IMR-90 (cell line): Measurements from ENCODE around the gene TAPBP. TPM values are rescaled to one million over a fixed set of nuclear protein-coding genes. Genes with fewer than 3 reads are reported as not detected.

Experiments used
- ATAC-seq: fragments of 200-7000 bp; cut with Tn5 transposase; 2 replicates; pipeline ENCODE4 v1.9.1; 2020; ENCODE audit warnings: low read depth, mild to moderate bottlenecking, moderate library complexity
- BruUV-seq: library from RNA; stranded (reverse); fragments of 400-500 nt; replicated peaks from 2 replicates; lab custom pipeline; 2021; lab: Mats Ljungman, UMichigan
- CTCF ChIA-PET: fragments of 300-600 bp; formaldehyde crosslinking; extraction: SDS; loops from one replicate; lab custom pipeline; 2021; ENCODE audit warnings: antibody characterized with exemption; lab: Yijun Ruan, JAX
- POLR2A ChIA-PET: fragments of 300-600 bp; sonication (Branson Sonifier 250); formaldehyde crosslinking; loops from one replicate; lab custom pipeline; 2022; ENCODE audit warnings: antibody characterized with exemption; ENCODE audit not compliant: unreplicated experiment; lab: Charles Lee
- DNase-seq: peaks from one replicate; pipeline ENCODE4 v3.0.0; 2013
- H2AFZ ChIP-seq: replicated peaks from 2 replicates; pipeline ENCODE3; 2013; ENCODE audit warnings: low read length, mild to moderate bottlenecking; ENCODE audit not compliant: poor library complexity
- H2AK5ac ChIP-seq: 2 replicates; pipeline ENCODE4 v1.6.1; 2013; ENCODE audit warnings: low read depth, low read length, inconsistent platforms
- H2AK9ac ChIP-seq: replicated peaks from 2 replicates; pipeline ENCODE3; 2013; ENCODE audit warnings: mild to moderate bottlenecking, low read depth, low read length, moderate library complexity; ENCODE audit not compliant: poor library complexity
- H2BK120ac ChIP-seq: 2 replicates; pipeline ENCODE4 v1.6.1; 2013; ENCODE audit warnings: low read depth, low read length, inconsistent platforms
- H2BK15ac ChIP-seq: 3 replicates; pipeline ENCODE4 v1.6.1; 2013; ENCODE audit warnings: low read depth, low read length, inconsistent platforms
- H2BK20ac ChIP-seq: 2 replicates; pipeline ENCODE4 v1.6.1; 2013; ENCODE audit warnings: low read depth, mild to moderate bottlenecking, inconsistent platforms, low read length, moderate library complexity
- H2BK5ac ChIP-seq: 2 replicates; pipeline ENCODE4 v1.6.1; 2013; ENCODE audit warnings: mild to moderate bottlenecking, low read depth, low read length, inconsistent platforms; ENCODE audit not compliant: poor library complexity, severe bottlenecking
- H3K14ac ChIP-seq: replicated peaks from 2 replicates; pipeline ENCODE4 v1.6.1; 2013; ENCODE audit warnings: low read depth, low read length, inconsistent platforms
- H3K18ac ChIP-seq: 2 replicates; pipeline ENCODE4 v1.6.1; 2013; ENCODE audit warnings: low read depth, low read length, control low read depth
- H3K23ac ChIP-seq: 2 replicates; pipeline ENCODE4 v1.6.1; 2013; ENCODE audit warnings: low read depth, low read length, inconsistent platforms
- H3K27ac ChIP-seq: 2 replicates; pipeline ENCODE4 v1.5.1; 2013; ENCODE audit warnings: mild to moderate bottlenecking, control low read depth, low read length; ENCODE audit not compliant: insufficient read depth
- H3K27me3 ChIP-seq: 2 replicates; pipeline ENCODE4 v1.6.1; 2013; ENCODE audit warnings: low read length; ENCODE audit not compliant: control insufficient read depth, insufficient read depth
- H3K36me3 ChIP-seq: 2 replicates; pipeline ENCODE4 v1.6.1; 2013; ENCODE audit warnings: low read length, mixed read lengths; ENCODE audit not compliant: control insufficient read depth, insufficient read depth
- H3K4ac ChIP-seq: 2 replicates; pipeline ENCODE4 v1.6.1; 2013; ENCODE audit warnings: low read depth, low read length, inconsistent platforms
- H3K4me1 ChIP-seq: 2 replicates; pipeline ENCODE4 v1.6.1; 2013; ENCODE audit warnings: low read length, mixed read lengths; ENCODE audit not compliant: control insufficient read depth, insufficient read depth
- H3K4me2 ChIP-seq: 2 replicates; pipeline ENCODE4 v1.6.1; 2013; ENCODE audit warnings: low read depth, mild to moderate bottlenecking, control low read depth, low read length, moderate library complexity
- H3K4me3 ChIP-seq: 2 replicates; pipeline ENCODE4 v1.5.1; 2013; ENCODE audit warnings: low read depth, mild to moderate bottlenecking, control low read depth, low read length, moderate library complexity; ENCODE audit not compliant: insufficient read depth
- H3K56ac ChIP-seq: 2 replicates; pipeline ENCODE4 v1.6.1; 2013; ENCODE audit warnings: low read length, inconsistent platforms; ENCODE audit not compliant: insufficient read depth; ENCODE audit errors: extremely low read depth
- H3K79me1 ChIP-seq, 2 experiments: 2 replicates each; pipeline ENCODE4 v1.6.1; 2013; ENCODE audit warnings: low read length in 2 of 2, inconsistent platforms in 1 of 2, low read depth in 1 of 2
- H3K9ac ChIP-seq: 2 replicates; pipeline ENCODE4 v1.6.1; 2013; ENCODE audit warnings: low read depth, low read length, control low read depth
- H3K9me1 ChIP-seq: 2 replicates; pipeline ENCODE4 v1.6.1; 2013; ENCODE audit warnings: low read length, inconsistent platforms; ENCODE audit not compliant: insufficient read depth
- H3K9me3 ChIP-seq: 2 replicates; pipeline ENCODE4 v1.6.1; 2013; ENCODE audit warnings: low read length; ENCODE audit not compliant: control insufficient read depth, insufficient read depth
- H4K20me1 ChIP-seq: 2 replicates; pipeline ENCODE4 v1.6.1; 2013; ENCODE audit warnings: low read length, inconsistent platforms; ENCODE audit not compliant: insufficient read depth
- H4K5ac ChIP-seq: 2 replicates; pipeline ENCODE4 v1.6.1; 2013; ENCODE audit warnings: mild to moderate bottlenecking, low read depth, low read length, control low read depth
- H4K8ac ChIP-seq, 2 experiments: 2 replicates each; pipeline ENCODE4 v1.6.1; 2013; ENCODE audit warnings: low read depth in 2 of 2, low read length in 2 of 2, control low read depth in 1 of 2, inconsistent platforms in 1 of 2
- H4K91ac ChIP-seq: 2 replicates; pipeline ENCODE4 v1.6.1; 2013; ENCODE audit warnings: low read depth, low read length, inconsistent platforms; ENCODE audit not compliant: insufficient read depth
- BHLHE40 ChIP-seq: fragments of 150-350 bp; IDR thresholded peaks from 2 replicates; pipeline ENCODE4 v1.6.1; 2016; ENCODE audit warnings: mild to moderate bottlenecking, low read depth, low read length
- CEBPB ChIP-seq: IDR thresholded peaks from 2 replicates; pipeline ENCODE4 v1.6.1; 2012; ENCODE audit warnings: low read depth, low read length, improper control_type of control experiment
- CHD1 ChIP-seq: IDR thresholded peaks from 2 replicates; pipeline ENCODE4 v1.6.1; 2012; ENCODE audit warnings: low read depth, low read length, improper control_type of control experiment
- FOS ChIP-seq: fragments of 150-350 bp; IDR thresholded peaks from 2 replicates; pipeline ENCODE4 v1.6.1; 2016; ENCODE audit warnings: low read depth, low read length
- MXI1 ChIP-seq: IDR thresholded peaks from 2 replicates; pipeline ENCODE4 v1.6.1; 2012; ENCODE audit warnings: low read depth, mild to moderate bottlenecking, low read length, moderate library complexity, borderline replicate concordance
- POLR2A ChIP-seq: IDR thresholded peaks from 2 replicates; pipeline ENCODE4 v1.6.1; 2012; ENCODE audit warnings: mild to moderate bottlenecking, low read depth, low read length
- RCOR1 ChIP-seq: IDR thresholded peaks from 2 replicates; pipeline ENCODE4 v1.6.1; 2012; ENCODE audit warnings: mild to moderate bottlenecking, low read length, improper control_type of control experiment; ENCODE audit not compliant: insufficient replicate concordance
- SMC3 ChIP-seq: fragments of 150-350 bp; IDR thresholded peaks from 2 replicates; pipeline ENCODE4 v1.6.1; 2016; ENCODE audit warnings: low read depth, mild to moderate bottlenecking, antibody characterized with exemption, low read length, moderate library complexity
- USF2 ChIP-seq: fragments of 150-350 bp; IDR thresholded peaks from 2 replicates; pipeline ENCODE4 v1.6.1; 2017; ENCODE audit warnings: mild to moderate bottlenecking, antibody characterized with exemption, low read length, low read depth
- WGBS, 2 experiments: methylation state at CpG; one replicate each; pipeline versions ENCODE4 v1.1.5 to v1.1.7; 2013; ENCODE audit warnings: missing lambda C conversion rate in 2 of 2; ENCODE audit not compliant: insufficient read length in 1 of 2; ENCODE audit errors: extremely low coverage in 2 of 2; 5-methylcytosine and 5-hydroxymethylcytosine counted together
- dilution Hi-C: fragments of 300-500 bp; cut with HindIII; formaldehyde crosslinking; loops from one replicate; pipeline ENCODE4 v1.14.3; 2018; ENCODE audit warnings: low sequenced_read_pairs; ENCODE audit not compliant: unreplicated experiment
- in situ Hi-C: fragments of 300-500 bp; cut with MboI; formaldehyde crosslinking; loops from 3 replicates; pipeline ENCODE4 v1.14.3; 2019; ENCODE audit warnings: low sequenced_read_pairs, inconsistent platforms, mixed read lengths
- intact Hi-C: fragments of 100-400 bp; cut with micrococcal nuclease; formaldehyde crosslinking; loops from 2 replicates; pipeline ENCODE4 v1.10.0; 2022
- polyA plus RNA-seq, 3 experiments: library from polyadenylated mRNA; depleted of rRNA; stranded (reverse); fragments of >200 nt; gene quantifications; 2 replicates each; pipeline ENCODE4 v1.2.3, GENCODE V29; 2012; ENCODE audit warnings: low replicate concordance in 1 of 3
- total RNA-seq: library from RNA; depleted of rRNA; stranded (reverse); fragments of >200 nt; gene quantifications from 2 replicates; pipeline ENCODE4 v1.2.3, GENCODE V29; 2012

The TAPBP gene
- total and polyA plus RNA-seq, 2 of the 4 experiments (the other 2 are of a cell fraction): 13.1 to 63.3 TPM

- Histone ChIP-seq H4K5ac (peak within 1 kb of the TSS; percentile 73), H2BK5ac (peak within 1 kb of the TSS; percentile 89), H3K9me3 (no peaks in the 10 kb centered on the region), H4K91ac (peak within 1 kb of the TSS; percentile 62), H2BK15ac (peak within 1 kb of the TSS; percentile 43; the same call in 1 of the 3 replicates), H3K4me2 (peak within 1 kb of the TSS; percentile 97), H2BK20ac (peak within 1 kb of the TSS; percentile 80; the same call in 1 of the 2 replicates), H3K23ac (peak within 1 kb of the TSS; percentile 86; the same call in 1 of the 2 replicates), H3K27me3 (no peaks in the 10 kb centered on the region), H2BK120ac (peak within 1 kb of the TSS; percentile 87; the same call in 1 of the 2 replicates), H2AFZ (peak within 1 kb of the TSS; percentile 94), H3K56ac (peak within 1 kb of the TSS; percentile 82), H2AK9ac (peak within 1 kb of the TSS; percentile 99), H3K9ac (peak within 1 kb of the TSS; percentile 93), H3K4me3 (peak within 1 kb of the TSS; percentile 84), H4K8ac (peak within 1 kb of the TSS; percentile 53 to 94), H3K14ac (peak within 1 kb of the TSS; percentile 77), H3K27ac (peak within 1 kb of the TSS; percentile 84), H3K4ac (peak within 1 kb of the TSS; percentile 88), H3K18ac (peak within 1 kb of the TSS; percentile 68), H4K20me1 (no peaks in the 10 kb centered on the region), H2AK5ac (peak within 1 kb of the TSS; percentile 94), H3K4me1 (peaks cover 7% of the 10 kb centered on the region), H3K9me1 (peaks cover 3% of the 10 kb centered on the region; the same call in 1 of the 2 replicates), H3K36me3 (peaks cover 42% of the 10 kb centered on the region), H3K79me1 (peaks cover 27 to 53% of the 10 kb centered on the region in 2 experiments)
- dilution Hi-C loops: no loop called here
- peak; percentile 99 for TF ChIP-seq MXI1
- TF ChIP-seq CHD1: no peak
- no peak for TF ChIP-seq SMC3
- no peak for TF ChIP-seq FOS
- peak; percentile 70; the same call in 1 of the 2 replicates for TF ChIP-seq BHLHE40
- TF ChIP-seq POLR2A: 0 out of 2 replicates have a peak, but pooled peaks have one; percentile 15
- peak; percentile 63; the same call in 1 of the 2 replicates for TF ChIP-seq CEBPB
- TF ChIP-seq USF2: peak; percentile 21; the same call in 1 of the 2 replicates
- no peak for TF ChIP-seq RCOR1
- POLR2A ChIA-PET: interaction anchor here (0.5 to 1.3 kb wide), 4 partner anchors 9 to 850 kb away, joined by 3 to 10 read pairs (median 4); partner anchors contain the start of gene ZBTB22
- ATAC-seq (peak; percentile 97), DNase-seq (peak; percentile 88)
- in situ Hi-C loops: no loop called here
- 0% methylated on average over 22 of the region's 43 CpGs; no CpG with 5 or more reads in 1 of the 2 experiments for WGBS, 2 experiments
- CTCF ChIA-PET: interaction anchor here (0.8 to 1.5 kb wide), 2 partner anchors 10 kb away, joined by 3 to 5 read pairs; partner anchors contain the start of gene RGL2
- no TSS peak for BruUV-seq
- intact Hi-C loops: no loop called here
Observed at GRCh38 chr6:33288921-33289783, 24.7 kb downstream of the TAPBP start, which contains the start of the genes PFDN6 and WDR46. TSS of gene PFDN6 (plus strand) at chr6:33289601. CDS start at chr6:33289857, 256 bp downstream. TSS of gene WDR46 (minus strand) at chr6:33289239. CDS start at chr6:33289170, 69 bp downstream.
